OCI-LY3 (cell line): ENCODE measurements around the gene GSE1.

Experiments
- CTCF ChIP-seq: fragments of 200-600, 300-600 bp; sonication (generic); IDR thresholded peaks from 2 replicates; pipeline ENCODE4 v1.5.1; 2014; ENCODE audit warnings: antibody characterized with exemption, low read length, low read depth
- EZH2phosphoT487 ChIP-seq: fragments of 200-600 bp; shearing (Covaris generic); IDR thresholded peaks from 2 replicates; pipeline ENCODE4 v1.6.1; 2018; ENCODE audit warnings: antibody characterized with exemption, mixed run types, low read depth

- no peak for TF ChIP-seq CTCF
- no peak for TF ChIP-seq EZH2phosphoT487
Measured at GRCh38 chr16:85709766-85710585, 96.9 kb downstream of the GSE1 start.
